Upper lobe of right lung (tissue), 1 donor: Measurements from ENCODE around the gene ANKRD40CL. TPM values are rescaled to one million over a fixed set of nuclear protein-coding genes. Genes with fewer than 3 reads are reported as not detected.

Experiments used
- ATAC-seq: fragments of 200-7000 bp; cut with Tn5 transposase; one replicate; pipeline ENCODE4 v1.9.1; 2020; ENCODE audit warnings: mild to moderate bottlenecking, moderate library complexity
- DNase-seq: peaks from one replicate; pipeline ENCODE4 v3.0.0-alpha.2; 2020
- H3K27ac ChIP-seq: fragments of 200-600 bp; one replicate; pipeline ENCODE4 v1.8.0; 2022
- H3K27me3 ChIP-seq: fragments of 200-600 bp; one replicate; pipeline ENCODE4 v1.8.0; 2022; ENCODE audit warnings: mild to moderate bottlenecking
- H3K36me3 ChIP-seq: fragments of 200-600 bp; one replicate; pipeline ENCODE4 v1.8.0; 2022
- H3K4me1 ChIP-seq: fragments of 200-600 bp; one replicate; pipeline ENCODE4 v1.8.0; 2022
- H3K4me3 ChIP-seq: fragments of 200-600 bp; one replicate; pipeline ENCODE4 v1.8.0; 2022; ENCODE audit warnings: mild to moderate bottlenecking
- H3K9me3 ChIP-seq: fragments of 200-600 bp; one replicate; pipeline ENCODE4 v1.8.0; 2022
- CTCF ChIP-seq: fragments of 200-600 bp; IDR thresholded peaks from one replicate; pipeline ENCODE4 v1.8.0; 2022; ENCODE audit warnings: antibody characterized with exemption
- intact Hi-C: fragments of 100-400 bp; cut with DNase I; formaldehyde crosslinking; loops from one replicate; pipeline ENCODE4 v1.11.0; 2022
- microRNA-seq: library from miRNA; unstranded; fragments of <30 nt; microRNA quantifications from one replicate; pipeline ENCODE4 v1.2.0, GENCODE V29; 2020; ENCODE audit warnings: borderline microRNAs expressed
- total RNA-seq: library from RNA; stranded (reverse); fragmentation: NEBNext Ultra II Directional; extraction: Animal tissue kit (Norgen Biotek cat#: 25700); gene quantifications from one replicate; pipeline ENCODE4 v1.2.1, GENCODE V29; 2021
- donor health status: DM: no; HTN: yes; CAD: no; lungs with severe emphysema.

The ANKRD40CL gene
- total RNA-seq, 1 donor from 2014 or later = not detected

- Histone ChIP-seq H3K27me3 (no peaks in the 10 kb centered on the region), H3K36me3 (no peaks in the 10 kb centered on the region), H3K4me1 (peaks cover 18% of the 10 kb centered on the region), H3K4me3 (no peak overlapping the region), H3K27ac (no peak overlapping the region), H3K9me3 (no peaks in the 10 kb centered on the region)
- no peak for TF ChIP-seq CTCF
- DNase-seq = no peak
- intact Hi-C loops = no loop called here
- ATAC-seq = no peak
These were observed 54.7 kb downstream of the ANKRD40CL start for GRCh38 chr17:50712641-50713040.

Small RNAs within 50 kb of the gene (microRNA-seq; reads per million reads assigned to microRNA genes)
- gene MIR8059 = not detected

Other genes with a start within 250 kb of the ANKRD40CL start
- gene EPN3, start 234.8 kb downstream of the ANKRD40CL start, total RNA-seq = 0.09 TPM
- gene SPATA20, start 220.3 kb downstream of the ANKRD40CL start, total RNA-seq = 31.6 TPM
- not detected for gene CACNA1G, start 206.8 kb downstream of the ANKRD40CL start, total RNA-seq
- gene ABCC3, start 132.6 kb downstream of the ANKRD40CL start, total RNA-seq = 65.4 TPM
- gene ANKRD40, start 59.6 kb downstream of the ANKRD40CL start, total RNA-seq = 57.7 TPM
- gene LUC7L3, start 47.9 kb downstream of the ANKRD40CL start, total RNA-seq = 105 TPM
- gene WFIKKN2, start 68.1 kb upstream of the ANKRD40CL start, total RNA-seq = 0.69 TPM
- gene TOB1, start 98.8 kb upstream of the ANKRD40CL start, total RNA-seq = 70.1 TPM